GM19438 (cell line): Measurements from ENCODE around the gene GDPD3.

ENCODE experiments used
- ATAC-seq: cut with Tn5 transposase; IDR thresholded peaks from one replicate; pipeline ENCODE4 v1.9.1; 2021; ENCODE audit warnings: low read depth; ENCODE audit not compliant: unreplicated experiment

Gene GDPD3

GRCh38 chr16:30096105-30096861 is 17.1 kb downstream of the GDPD3 start, which contains the start of gene YPEL3:
Gene YPEL3, minus strand, starts transcription at chr16:30096213. Its CDS starts 731 bp downstream, at chr16:30095482.
- ATAC-seq: peak; percentile 39

- ATAC-seq: no peak
Observed at GRCh38 chr16:30095166-30096078, 17.9 kb downstream of the GDPD3 start.

GRCh38 chr16:30094541-30095165 is 18.7 kb downstream of the GDPD3 start:
- ATAC-seq: no peak

GRCh38 chr16:30092373-30093010 is 20.8 kb downstream of the GDPD3 start:
- ATAC-seq: peak; percentile 44

- peak; percentile 65 for ATAC-seq
Observed at GRCh38 chr16:30091474-30092372, 21.6 kb downstream of the GDPD3 start, which contains the start of gene TBX6. Gene TBX6, minus strand, starts transcription at chr16:30091924. Its CDS starts 731 bp downstream, at chr16:30091193.

- no peak for ATAC-seq
Observed at GRCh38 chr16:30090610-30091331, 22.6 kb downstream of the GDPD3 start.

GRCh38 chr16:30088832-30089624 is 24.3 kb downstream of the GDPD3 start:
- ATAC-seq: no peak

GRCh38 chr16:30088237-30088831 is 25.0 kb downstream of the GDPD3 start:
- no peak for ATAC-seq

GRCh38 chr16:30087181-30087898 is 26.0 kb downstream of the GDPD3 start:
- ATAC-seq: no peak

GRCh38 chr16:30086291-30087140 is 26.8 kb downstream of the GDPD3 start:
- ATAC-seq: no peak

GRCh38 chr16:30085820-30086219 is 27.5 kb downstream of the GDPD3 start:
- ATAC-seq: no peak

GRCh38 chr16:30085247-30085646 is 28.1 kb downstream of the GDPD3 start:
- ATAC-seq: no peak

GRCh38 chr16:30084816-30085159 is 28.5 kb downstream of the GDPD3 start:
- ATAC-seq: no peak

- no peak for ATAC-seq
Observed at GRCh38 chr16:30084096-30084815, 29.1 kb downstream of the GDPD3 start.

- no peak for ATAC-seq
Observed at GRCh38 chr16:30083216-30084055, 29.9 kb downstream of the GDPD3 start.
